ENCODE data around the gene QRFP. TPM values are rescaled to one million over a fixed set of nuclear protein-coding genes. Genes with fewer than 3 reads are reported as not detected.

QRFP gene
- total and polyA plus RNA-seq, 2 of the 8 experiments (the other 6 are each of a cell fraction or from before 2014, with no cell fraction given), result not detected

- TF ChIP-seq CHD7 (IDR thresholded peaks at IDR 0.05; ENCODE audit: insufficient replicate concordance, low read length) (no peak), CBX5 (IDR thresholded peaks at IDR 0.05; ENCODE audit: low read depth, low read length) (no peak), BRCA1 (IDR thresholded peaks at IDR 0.05; ENCODE audit: low read depth, low read length) (no peak), NRF1 (IDR thresholded peaks at IDR 0.05; ENCODE audit: low read depth, low read length) (no peak), SIRT6 (IDR thresholded peaks at IDR 0.05; ENCODE audit: low read length) (no peak), CEBPB (IDR thresholded peaks at IDR 0.05; ENCODE audit: low read depth, low read length) (no peak), EGR1 (IDR thresholded peaks at IDR 0.05; ENCODE audit: borderline replicate concordance, low read depth, low read length) (no peak), KDM1A (IDR thresholded peaks at IDR 0.05; ENCODE audit: borderline replicate concordance, low read length) (no peak), EP300 (IDR thresholded peaks at IDR 0.05; ENCODE audit: borderline replicate concordance in 1 of 2, low read depth in 2 of 2, low read length in 2 of 2) (no peak)
These were observed 46.6 kb upstream of the QRFP start (continued) for GRCh38 chr9:130943221-130943620.

All from H1 (cell line).